Epithelial cell of esophagus (primary cell): ENCODE results near the gene WASL.
A peak's percentile ranks its signal among the peaks of the same experiment; 100 is the strongest.

Source experiments
- DNase-seq: peaks from one replicate; pipeline ENCODE4 v3.0.0; 2010; ENCODE audit warnings: low read depth
- H3K4me3 ChIP-seq: 2 replicates; pipeline ENCODE4 v1.5.1; 2011; ENCODE audit warnings: mild to moderate bottlenecking, low read length, control low read depth
- CTCF ChIP-seq: IDR thresholded peaks from 2 replicates; pipeline ENCODE4 v1.5.1; 2011; ENCODE audit warnings: low read depth, mild to moderate bottlenecking, low read length, control low read depth, inconsistent platforms; ENCODE audit not compliant: insufficient read depth; ENCODE audit errors: missing control alignments

The WASL gene

DNA sequence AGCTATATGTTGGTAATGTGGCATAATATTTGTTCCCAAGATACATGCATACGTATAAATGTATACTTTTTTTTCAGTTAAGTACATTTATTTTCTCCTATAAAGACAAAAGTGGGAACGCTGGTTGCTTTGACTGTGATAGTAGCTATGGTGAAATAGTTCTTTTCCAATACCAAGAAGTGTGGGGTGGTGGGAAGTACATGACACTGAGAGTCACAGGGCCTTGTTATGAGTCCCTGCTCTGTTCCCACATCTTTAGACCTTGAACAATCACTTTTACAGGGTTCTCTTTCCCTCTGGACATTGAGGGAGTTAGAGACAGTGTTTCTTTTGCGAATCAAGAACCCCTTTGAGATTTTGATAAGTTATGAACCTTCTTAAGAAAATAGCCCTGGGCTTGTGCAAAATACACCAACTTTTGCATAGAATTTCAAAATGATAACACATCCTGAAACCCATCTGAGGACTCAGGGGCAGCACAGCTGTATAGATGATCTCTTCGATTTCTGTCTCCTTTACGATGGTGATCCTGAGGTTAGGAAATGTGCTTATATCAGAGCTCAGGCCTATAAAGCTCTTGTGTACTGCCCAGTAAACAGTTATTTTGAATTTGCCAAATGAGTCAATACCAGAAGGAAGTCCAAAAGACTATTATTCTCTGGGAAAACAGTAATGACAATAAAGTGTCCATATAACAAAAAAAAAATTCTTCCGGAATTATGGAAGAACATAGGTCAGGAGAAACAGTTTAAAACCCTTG, 92.1 kb downstream of the WASL start:
- H3K4me3 ChIP-seq, result no peak overlapping the region
- no peak for DNase-seq
- TF ChIP-seq CTCF, result no peak

- TF ChIP-seq CTCF, result no peak
- no peak for DNase-seq
- no peak within 1 kb of the TSS for H3K4me3 ChIP-seq
These were observed 93.2 kb downstream of the WASL start, which contains the start of gene LMOD2 for GRCh38 chr7:123655614-123656013. Gene LMOD2 (plus strand): TSS chr7:123655866. CDS start chr7:123655964, 98 bp downstream.

- no peak overlapping the region for H3K4me3 ChIP-seq
- DNase-seq, result no peak
- no peak for TF ChIP-seq CTCF
These were observed 95.6 kb downstream of the WASL start for GRCh38 chr7:123653162-123653561.

- no peak for DNase-seq
- no peak overlapping the region for H3K4me3 ChIP-seq
- TF ChIP-seq CTCF, result no peak
These were observed 96.4 kb downstream of the WASL start for GRCh38 chr7:123652406-123652805.

DNA sequence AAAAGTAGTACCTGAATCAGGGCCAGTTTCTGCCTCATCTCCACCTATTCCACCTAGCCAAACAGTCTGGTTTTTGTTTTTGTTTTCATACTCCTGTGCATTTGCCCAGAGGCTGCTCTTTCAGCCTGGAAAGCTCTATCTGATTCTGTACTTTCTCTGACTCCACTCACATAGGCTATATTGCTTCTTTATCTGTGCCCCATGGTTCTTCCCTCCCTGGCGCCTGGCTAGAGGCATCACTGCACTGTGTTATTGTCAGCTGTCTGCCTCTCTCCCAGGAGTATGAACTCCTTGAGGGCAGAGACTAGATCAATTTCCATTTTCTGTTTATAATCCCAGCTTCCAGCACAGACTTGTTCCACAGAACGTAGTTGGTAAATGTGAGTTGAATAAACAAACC, 98.2 kb downstream of the WASL start:
- TF ChIP-seq CTCF, result no peak
- no peak for DNase-seq
- H3K4me3 ChIP-seq, result no peak overlapping the region

GRCh38 chr7:123649964-123650363, 98.8 kb downstream of the WASL start:
- H3K4me3 ChIP-seq, result no peak overlapping the region
- TF ChIP-seq CTCF, result no peak
- DNase-seq, result peak; percentile 56
